ENCODE measurements around the gene PDZK1IP1.
"Not testable (repeated sequence)": the region's sequence is repeated elsewhere in the genome, so short reads cannot be mapped to it uniquely, and the experiment has no call there.

DNA sequence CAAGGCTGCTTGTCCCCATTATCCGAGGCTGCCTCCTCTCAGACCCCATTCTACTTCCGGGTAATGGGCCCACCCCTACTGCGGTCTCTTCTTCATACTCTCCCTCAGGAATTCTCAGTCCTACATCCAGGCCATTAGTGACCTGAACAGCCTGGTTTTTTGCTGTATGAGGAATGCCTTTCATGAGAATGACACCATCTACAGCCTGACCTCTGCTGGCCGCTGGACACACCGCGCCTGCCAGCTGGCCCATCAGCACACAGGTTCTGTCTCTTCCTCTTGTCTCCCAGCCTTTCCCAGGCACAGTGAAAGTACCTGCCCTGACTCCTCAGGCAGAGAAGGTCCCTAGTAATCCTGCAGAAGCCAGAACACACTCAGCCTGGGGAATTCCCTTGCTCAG lies 46.2 kb downstream of the PDZK1IP1 start:
- TF ChIP-seq, protein P1, sequence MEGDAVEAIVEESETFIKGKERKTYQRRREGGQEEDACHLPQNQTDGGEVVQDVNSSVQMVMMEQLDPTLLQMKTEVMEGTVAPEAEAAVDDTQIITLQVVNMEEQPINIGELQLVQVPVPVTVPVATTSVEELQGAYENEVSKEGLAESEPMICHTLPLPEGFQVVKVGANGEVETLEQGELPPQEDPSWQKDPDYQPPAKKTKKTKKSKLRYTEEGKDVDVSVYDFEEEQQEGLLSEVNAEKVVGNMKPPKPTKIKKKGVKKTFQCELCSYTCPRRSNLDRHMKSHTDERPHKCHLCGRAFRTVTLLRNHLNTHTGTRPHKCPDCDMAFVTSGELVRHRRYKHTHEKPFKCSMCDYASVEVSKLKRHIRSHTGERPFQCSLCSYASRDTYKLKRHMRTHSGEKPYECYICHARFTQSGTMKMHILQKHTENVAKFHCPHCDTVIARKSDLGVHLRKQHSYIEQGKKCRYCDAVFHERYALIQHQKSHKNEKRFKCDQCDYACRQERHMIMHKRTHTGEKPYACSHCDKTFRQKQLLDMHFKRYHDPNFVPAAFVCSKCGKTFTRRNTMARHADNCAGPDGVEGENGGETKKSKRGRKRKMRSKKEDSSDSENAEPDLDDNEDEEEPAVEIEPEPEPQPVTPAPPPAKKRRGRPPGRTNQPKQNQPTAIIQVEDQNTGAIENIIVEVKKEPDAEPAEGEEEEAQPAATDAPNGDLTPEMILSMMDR (IDR thresholded peaks at IDR 0.05; ENCODE audit: extremely low read depth in 1 of 2, insufficient read depth in 1 of 2, low read depth in 1 of 2, low read length in 2 of 2) = peak in 1 of 2 donors; percentile 52
- not testable (repeated sequence) for TF ChIP-seq JUN (IDR thresholded peaks at IDR 0.05; ENCODE audit: borderline replicate concordance, insufficient read depth, insufficient read length, low read depth); POLR2A (IDR thresholded peaks at IDR 0.05; ENCODE audit: low read depth, low read length); EZH2 (IDR thresholded peaks at IDR 0.05; ENCODE audit: borderline replicate concordance, low read depth, low read length, severe bottlenecking); POLR2AphosphoS5 (IDR thresholded peaks at IDR 0.05; ENCODE audit: insufficient read depth, low read depth, low read length); FOS (IDR thresholded peaks at IDR 0.05; ENCODE audit: borderline replicate concordance, insufficient read depth, low read length); MAX (IDR thresholded peaks at IDR 0.05; ENCODE audit: insufficient read depth, insufficient read length); MYC (IDR thresholded peaks at IDR 0.05; ENCODE audit: low read depth, low read length); GATA2 (IDR thresholded peaks at IDR 0.05; ENCODE audit: insufficient read depth, insufficient read length, low read depth, low read length)
